Right lobe of liver (tissue), 4 donors: ENCODE results near the gene AGGF1.

Source experiments
- CTCF ChIP-seq, 4 donors: fragments of 200-600 bp in 3 of 4; fragments of 450-650 bp in 1 of 4; IDR thresholded peaks; one replicate each; pipeline versions ENCODE4 v1.5.1 to v1.8.0; 2016 to 2022; ENCODE audit warnings: antibody characterized with exemption in 4 of 4, mild to moderate bottlenecking in 2 of 4
- POLR2A ChIP-seq: fragments of 450-650 bp; IDR thresholded peaks from one replicate; pipeline ENCODE4 v1.6.1; 2017; ENCODE audit warnings: antibody characterized with exemption, mild to moderate bottlenecking
- donor health status: DM: no; HTN: no; CAD: no.
- donor health status: DM: no; HTN: no; CAD: no.
- donor health status: DM: no; HTN: yes; CAD: no.

GRCh38 chr5:76994337-76994736 is 35.9 kb upstream of the AGGF1 start:
- no peak for TF ChIP-seq CTCF (IDR thresholded peaks at IDR 0.05)
- TF ChIP-seq POLR2A = no peak
